GM21390 (cell line): Measurements from ENCODE around the gene RGS3.

ENCODE experiments used
- ATAC-seq: cut with Tn5 transposase; IDR thresholded peaks from one replicate; pipeline ENCODE4 v1.9.1; 2021; ENCODE audit not compliant: unreplicated experiment

Gene RGS3

DNA sequence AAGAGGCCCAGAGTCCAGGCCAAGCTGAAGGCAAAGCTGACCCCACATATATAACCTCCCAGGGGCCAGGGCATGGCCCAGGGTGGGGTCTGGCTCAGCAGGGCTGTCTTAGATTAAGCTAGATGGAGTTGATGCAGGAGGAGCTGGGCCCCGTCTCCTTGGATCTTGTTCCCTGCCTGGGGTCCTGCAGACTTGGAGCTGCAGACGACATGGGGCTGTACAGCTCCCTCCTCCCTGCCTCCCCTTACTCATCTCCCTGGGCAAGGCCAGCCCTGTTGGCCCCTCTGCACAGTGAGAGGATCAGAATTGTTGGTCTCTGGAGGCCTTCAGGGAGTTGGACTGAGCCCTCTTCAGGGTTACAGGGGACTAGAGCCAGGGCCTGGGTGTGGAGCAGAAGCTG, 134.9 kb downstream of the RGS3 start:
- ATAC-seq = no peak

DNA sequence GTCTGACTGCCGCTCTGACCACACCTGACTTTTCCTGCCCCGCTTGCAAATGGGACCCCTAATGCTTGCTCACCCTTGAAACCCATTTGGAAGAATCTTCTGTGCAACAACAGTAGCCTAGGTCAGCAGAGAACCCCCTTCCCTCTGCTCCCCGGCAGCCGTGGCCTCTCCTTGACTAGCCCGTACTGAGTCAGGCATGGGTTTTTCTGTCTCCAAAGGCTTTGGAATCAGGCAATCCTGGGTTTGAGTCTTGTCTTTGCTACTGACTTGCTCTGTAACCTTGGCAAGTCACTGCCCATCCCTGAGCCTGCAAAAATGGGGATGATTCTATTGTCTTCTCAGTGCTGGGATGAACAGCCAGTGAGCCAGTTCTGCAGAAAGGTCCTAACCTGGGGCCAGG, 135.4 kb downstream of the RGS3 start:
- no peak for ATAC-seq

DNA sequence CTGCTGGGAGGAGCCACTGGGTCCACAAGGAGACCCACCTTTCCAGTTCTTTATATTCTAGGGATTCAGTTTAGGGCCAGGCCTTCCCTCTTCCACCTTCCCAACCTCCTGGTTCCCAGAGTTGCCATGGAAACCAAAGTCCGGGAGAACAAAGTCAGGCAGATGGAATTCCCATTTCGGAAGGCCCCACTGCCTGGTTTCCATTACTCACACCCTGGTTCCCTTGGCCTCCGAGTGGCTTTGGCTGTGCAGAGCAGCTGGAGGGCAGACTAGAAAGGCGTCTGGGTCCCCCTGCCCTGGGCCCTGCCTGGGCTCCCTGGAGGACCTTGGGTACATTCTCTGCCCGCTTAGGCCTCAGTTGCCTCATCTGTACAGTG, 136.1 kb downstream of the RGS3 start:
- ATAC-seq = no peak

DNA sequence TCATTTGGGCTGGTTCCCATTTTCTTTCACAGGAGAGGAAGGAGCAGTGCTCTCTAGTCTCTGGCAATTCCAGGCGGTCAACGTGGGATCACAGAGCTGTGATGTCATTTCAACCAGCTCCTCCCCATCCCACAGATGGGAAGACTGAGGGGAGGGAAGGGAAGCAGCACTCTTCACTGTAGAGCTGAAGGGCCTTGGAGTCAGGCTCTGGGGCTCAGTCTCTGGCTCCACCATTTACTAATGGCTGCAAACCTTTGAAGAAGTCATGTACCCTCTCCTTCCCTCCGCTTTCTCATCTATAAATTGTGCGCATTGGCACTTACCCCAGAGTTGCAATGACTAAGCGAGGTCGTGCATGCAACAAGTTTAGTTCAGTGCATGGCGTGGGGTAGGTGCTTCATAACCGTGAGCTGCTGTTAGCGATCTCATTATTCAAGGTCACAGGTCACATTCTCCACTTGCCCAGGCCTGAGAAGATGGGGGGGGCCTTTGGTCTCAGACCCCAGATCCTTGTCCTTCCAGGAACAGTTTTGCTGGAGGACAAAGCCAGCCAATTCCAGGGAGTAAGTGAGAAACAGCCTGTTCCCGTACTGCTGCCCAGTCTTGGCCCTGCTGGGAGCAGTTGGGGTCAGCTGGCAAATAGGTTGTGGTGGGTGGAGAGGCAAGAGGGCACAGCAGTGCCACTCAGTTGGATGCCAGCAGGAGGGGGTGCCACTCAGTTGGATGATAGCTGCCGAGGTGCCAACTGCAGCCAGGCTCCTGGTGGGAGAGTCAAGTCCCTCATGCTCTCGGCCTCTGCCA, 136.7 kb downstream of the RGS3 start:
- ATAC-seq = no peak

DNA sequence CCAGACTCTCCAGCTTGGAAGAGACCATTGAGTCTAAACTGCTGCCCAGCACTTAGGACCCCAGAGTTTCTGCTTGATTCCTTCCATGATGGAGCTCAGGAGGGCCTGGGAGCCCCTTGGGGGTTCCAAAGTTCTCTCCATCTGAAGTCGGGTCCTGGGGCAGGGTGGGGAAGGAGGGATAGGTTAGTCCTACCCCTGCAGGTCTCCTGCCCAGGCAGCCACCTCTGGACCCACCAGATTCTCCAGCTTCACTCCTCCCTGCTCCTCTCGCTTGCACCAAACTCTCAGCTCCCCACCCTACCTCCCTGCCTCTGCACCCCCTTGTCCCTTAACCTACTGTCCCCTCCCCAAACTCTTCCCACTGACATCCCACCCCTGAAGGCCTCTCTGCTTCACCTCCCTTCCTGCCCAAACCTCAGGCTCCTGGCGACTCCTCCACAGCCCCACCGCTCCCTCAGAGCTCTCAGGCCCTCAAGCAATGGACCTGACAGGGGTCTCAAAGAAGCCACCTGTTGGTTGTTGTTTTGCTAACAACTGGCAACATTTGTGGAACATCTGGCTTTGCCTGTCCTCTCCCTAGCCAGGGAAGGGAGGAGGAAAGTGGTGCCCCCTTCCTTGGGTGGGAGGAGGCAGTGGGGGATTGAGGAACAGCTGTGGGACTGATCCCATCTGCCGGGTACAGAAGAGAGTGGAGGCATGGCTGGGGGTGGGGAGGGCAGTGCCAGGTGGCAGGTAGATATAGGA, 137.5 kb downstream of the RGS3 start:
- no peak for ATAC-seq

DNA sequence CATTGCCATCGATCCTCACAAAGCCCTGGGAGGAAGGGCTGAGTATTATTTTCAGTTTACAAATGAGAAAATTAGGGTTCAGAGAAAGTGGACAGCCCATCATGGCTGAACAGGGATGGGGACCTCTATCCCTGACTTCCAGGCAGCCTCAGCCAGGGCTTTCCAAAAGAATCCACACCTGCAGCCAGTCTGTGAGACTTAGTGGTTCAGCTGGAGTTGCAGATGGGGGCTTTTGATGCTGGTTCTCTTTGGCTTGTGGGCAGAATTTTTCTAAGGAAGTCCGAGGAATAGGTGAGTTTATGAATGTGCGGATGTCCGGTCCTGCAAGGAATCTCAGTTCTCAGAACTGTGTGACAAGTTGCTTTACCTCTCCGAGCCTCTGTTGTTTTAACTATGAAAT, 138.1 kb downstream of the RGS3 start:
- no peak for ATAC-seq

DNA sequence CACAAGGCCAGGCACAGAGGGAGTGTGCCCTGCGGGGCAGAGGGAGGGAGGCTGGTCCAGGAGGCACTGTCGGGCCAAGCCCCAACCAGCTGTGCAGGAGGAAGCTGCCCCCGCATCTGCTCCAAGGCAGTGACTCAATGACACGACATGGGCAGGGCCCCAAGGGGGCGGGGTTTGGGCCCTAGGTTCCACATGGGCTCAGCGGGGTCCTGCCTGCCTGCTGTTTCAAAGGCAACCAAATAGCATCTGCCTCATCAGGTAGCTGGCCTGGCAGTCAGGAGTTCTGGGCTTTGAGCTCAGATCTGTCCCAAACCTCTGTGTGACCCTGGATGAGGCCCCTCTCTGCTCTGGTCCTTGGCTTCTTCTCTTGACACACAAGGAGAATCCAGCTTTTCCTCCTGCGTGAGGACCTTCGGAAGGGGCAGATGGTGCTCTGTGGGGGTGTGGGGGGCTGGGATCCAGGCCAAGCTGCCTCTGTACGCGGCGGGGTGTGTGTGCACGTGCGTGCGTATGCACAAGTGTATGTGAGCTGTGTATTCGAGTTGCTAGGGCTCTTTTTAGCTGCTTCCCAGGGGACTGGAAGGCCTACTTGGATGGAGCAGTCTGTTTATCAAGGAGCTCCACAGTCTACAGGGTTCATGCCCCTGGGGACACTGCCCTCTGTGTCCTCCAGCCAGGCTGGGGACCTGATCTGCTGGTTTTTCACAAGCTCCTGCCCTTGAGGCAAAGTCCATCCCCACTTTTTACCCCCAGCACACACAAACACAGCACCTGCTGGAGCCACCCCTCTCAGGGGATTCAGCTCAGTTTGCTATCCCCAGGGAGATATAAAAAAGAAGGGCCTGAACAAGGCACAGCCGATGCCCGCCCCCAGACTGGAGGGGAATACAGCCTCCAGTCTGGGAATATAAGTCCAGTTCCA, 138.9 kb downstream of the RGS3 start:
- ATAC-seq = peak; percentile 84

DNA sequence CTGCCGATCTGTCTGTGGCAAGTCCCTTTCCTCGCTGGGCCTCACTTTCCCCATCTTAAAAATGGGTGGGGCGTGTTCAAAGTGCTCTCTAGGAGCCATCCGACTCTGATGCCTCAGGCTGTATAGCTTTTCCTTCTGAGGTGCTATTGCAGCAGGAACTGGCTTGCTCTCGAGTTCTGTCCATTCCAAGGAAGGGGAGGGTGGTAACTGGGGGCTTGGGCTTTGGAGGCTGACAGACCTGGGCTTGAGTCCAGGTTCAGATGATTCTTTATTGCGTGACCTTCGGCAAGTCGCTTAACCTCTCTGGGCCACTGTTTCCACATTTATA, 139.5 kb downstream of the RGS3 start:
- no peak for ATAC-seq

DNA sequence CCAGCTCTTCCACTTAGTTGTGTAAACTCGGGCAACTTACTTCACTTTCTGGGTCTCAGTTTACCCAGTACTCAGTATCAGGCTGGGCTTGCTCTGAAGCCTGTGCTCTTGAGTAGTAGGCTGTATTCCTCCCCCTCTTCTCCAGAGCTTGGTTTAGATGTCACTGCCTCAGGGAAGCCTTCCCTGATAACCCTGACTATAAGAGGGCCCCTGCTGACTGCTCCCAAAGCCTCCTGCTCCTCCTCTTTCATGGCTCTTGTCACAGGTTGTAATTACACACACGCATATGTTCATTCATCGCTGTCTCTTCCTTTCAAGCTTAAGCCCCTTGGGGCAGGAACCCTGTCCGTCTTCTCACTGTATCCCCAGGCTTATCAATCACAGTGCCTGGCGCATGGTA, 140.2 kb downstream of the RGS3 start:
- ATAC-seq = no peak

DNA sequence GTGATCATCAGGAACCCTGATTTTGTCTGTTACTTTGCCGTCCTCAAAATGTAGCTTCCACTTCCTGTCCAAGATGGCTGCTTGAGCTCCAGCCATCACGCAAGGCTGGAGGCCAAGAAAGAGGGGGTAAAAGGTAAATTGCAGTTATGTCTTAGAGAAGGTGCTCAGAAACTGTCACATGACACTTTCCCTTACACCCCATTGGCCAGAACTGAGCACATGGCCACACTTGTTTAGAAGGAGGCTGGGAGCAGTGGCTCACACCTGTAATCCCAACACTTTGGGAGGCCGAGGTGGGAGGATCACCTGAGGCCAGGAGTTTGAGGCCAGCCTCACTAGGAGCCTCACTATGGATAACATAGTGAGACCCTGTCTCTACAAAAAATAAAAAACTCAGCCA, 140.9 kb downstream of the RGS3 start:
- ATAC-seq = no peak

DNA sequence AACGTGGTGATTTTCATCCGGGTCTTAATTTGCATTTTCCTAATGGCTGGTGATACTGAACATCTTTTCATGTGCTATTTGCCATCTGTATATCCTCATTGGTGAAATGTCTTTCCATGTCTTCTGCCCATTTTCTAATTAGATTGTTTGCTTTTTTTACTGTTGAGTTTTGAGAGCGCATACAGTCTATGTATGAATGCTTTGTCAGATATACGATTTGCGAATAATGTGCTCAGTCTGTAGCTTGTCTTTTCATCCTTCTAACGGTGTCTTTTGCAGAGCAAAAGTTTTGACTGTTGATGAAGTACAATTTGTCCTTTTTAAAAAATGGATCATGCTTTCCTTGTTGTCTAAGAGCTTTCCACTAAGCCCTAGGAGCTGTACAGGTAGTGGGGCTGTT, 143.0 kb downstream of the RGS3 start:
- ATAC-seq = no peak

DNA sequence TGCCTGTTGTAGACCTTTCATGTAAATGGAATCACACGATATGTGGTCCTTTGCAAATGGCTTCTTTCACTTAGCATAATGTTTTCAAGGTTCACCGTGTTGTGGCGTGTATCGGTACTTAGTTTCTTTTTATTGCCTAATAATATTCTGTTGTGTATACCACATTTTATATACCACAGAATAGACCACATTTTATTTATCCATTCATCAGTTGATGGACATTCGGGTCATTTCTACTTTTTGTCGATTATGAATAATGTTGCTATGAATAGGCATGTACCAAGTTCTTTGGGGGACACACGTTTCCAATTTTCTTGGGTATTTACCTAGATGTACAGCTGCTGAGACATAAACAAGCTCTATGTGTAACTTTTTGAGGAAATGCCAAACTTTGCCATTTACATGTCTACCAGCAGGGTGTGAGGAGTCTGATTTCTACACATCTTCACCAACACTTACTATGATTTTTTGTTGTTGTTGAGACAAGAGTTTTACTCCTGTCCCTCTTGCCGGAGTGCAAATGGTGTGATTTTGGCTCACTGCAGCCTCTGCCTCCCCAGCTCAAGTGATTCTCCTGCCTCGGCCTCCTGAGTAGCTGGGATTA, 144.7 kb downstream of the RGS3 start:
- no peak for ATAC-seq

DNA sequence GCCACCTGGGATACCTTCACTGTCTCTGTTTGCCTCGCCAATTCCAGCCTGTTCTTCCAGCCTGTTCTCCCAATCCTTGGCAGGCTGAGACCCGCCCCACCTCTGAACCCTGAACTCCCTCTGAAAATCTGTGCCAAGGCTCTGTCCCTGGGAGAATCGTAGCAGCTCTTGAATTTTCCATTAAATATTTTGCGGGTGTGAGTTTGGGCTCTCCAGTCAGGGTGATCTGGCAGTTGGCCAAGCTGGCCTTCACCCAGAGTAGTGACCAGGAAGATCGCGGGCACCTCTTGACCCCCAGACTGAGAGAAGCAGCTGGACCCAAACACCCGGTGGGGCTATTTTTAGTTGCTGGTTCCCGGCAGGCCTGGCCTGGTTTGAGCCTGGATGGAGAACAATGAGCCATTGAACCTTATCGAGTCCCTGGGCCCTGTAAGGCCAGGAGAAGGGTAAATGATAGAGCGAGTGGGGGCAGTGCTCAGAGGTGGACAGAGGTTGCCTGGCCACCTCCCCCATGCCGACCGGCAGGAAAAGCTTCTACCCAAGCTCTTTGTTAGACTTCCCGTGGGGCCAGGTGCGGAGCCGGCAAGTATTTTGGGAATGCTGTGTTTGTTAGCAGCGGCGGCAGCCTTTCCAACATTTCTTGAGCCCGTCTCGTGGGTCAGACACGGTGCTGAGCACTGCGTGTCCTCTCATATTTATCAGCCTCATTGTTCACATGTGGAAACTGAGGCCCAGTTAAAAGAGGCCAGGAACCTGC, 146.2 kb downstream of the RGS3 start:
- ATAC-seq = no peak

DNA sequence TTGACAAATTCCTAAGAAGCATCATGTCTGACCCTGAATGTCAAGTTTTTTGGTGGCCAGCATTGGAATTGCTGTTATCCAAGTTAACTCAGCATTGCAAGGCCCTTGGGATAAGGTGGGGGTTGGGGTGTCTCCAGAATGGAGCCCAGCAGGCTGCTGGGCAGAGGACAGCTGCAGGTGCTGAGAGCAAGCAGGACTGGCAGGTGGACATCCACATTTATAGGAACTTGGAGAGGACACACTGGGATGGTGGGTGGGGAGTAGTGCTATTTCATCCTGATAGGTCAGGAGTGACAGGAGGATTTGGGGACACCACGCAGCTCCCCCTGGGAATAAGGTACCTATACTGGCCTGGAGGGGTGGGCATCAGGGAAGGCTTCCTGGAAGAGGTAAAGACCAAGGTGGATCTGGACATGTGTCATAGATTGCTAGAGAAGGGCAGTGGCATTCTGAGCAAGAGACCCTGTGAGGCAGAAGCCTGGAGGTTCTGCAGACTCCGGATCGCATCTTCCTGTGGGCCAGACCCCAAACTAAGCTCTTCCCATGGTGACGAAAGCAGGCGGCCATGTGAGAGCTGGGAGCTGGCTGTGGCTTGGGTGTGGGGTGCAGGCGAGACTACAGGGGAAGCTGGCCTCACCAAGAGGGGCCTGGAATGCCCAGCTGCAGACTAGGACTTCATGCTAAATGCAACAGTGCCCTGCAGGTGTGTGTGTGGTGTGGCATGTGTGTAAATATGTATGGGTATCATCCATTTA, 148.1 kb downstream of the RGS3 start:
- ATAC-seq = no peak

DNA sequence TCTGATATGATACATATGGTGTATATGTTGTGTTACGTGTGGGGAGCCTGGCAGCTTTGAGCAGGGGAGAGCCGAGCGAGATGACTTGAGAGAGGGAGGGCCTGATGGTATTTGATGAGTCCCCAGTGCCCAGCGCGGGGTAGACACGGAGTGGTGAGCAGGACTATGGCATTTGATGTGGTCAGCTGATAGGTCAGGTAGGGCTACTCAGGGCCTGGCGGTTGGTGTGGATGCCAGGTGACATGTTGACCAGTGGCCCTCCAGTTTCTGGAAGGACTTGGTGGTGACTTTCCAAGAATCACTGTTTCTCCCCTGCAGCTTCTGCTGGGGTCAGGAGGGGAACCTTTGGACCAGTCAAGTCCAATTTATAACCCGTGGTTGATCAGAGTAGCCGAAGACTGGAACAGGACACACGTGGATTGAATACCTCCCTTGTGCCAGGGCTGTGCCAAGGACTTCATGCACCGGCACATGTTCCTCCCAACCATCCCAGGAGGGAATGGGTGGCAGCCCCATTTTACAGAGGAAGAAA, 148.8 kb downstream of the RGS3 start:
- no peak for ATAC-seq

DNA sequence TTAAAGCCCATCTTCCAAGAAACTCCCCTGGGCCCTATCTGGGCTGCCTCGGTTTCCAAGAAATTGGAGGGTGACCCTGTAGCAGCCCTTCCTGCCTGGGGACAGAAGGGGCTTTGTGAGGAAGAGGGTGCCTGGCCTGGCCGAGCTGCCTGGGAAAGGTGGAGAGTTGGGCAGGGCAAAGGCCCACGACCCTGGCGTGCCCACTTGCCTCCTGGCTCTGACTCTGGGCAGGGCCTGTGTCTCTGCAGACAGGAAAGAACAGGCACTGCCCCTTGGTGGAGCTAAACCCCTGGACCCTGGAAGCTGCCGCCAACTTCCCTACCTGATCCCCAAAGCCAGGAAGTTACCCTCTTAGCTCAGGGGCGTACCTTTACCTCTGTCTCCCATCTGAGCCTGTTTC, 149.3 kb downstream of the RGS3 start:
- ATAC-seq = no peak

DNA sequence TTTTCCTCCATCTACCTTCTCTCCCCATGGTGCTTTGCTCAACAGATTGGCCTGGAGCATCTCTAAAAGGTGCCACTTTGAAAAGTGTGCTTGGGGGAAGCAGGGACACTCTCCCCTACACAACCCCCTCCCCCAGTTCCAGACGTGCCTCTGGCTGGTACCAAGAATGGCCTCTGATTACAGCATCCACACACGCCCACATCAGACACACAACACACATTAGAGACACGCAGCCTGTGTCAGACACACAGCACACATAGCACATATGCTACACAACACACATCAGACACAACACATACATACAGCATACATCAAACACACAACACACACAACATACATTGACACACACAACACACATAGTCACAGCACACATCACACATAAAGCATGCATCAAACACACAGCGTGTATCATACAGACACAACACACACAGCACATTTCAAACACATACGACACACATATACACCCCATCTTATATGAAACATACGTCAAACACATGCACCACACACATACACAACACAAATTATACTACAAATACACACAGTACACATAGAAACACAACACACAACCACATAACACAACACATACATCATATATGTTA, 150.4 kb downstream of the RGS3 start:
- ATAC-seq = no peak

DNA sequence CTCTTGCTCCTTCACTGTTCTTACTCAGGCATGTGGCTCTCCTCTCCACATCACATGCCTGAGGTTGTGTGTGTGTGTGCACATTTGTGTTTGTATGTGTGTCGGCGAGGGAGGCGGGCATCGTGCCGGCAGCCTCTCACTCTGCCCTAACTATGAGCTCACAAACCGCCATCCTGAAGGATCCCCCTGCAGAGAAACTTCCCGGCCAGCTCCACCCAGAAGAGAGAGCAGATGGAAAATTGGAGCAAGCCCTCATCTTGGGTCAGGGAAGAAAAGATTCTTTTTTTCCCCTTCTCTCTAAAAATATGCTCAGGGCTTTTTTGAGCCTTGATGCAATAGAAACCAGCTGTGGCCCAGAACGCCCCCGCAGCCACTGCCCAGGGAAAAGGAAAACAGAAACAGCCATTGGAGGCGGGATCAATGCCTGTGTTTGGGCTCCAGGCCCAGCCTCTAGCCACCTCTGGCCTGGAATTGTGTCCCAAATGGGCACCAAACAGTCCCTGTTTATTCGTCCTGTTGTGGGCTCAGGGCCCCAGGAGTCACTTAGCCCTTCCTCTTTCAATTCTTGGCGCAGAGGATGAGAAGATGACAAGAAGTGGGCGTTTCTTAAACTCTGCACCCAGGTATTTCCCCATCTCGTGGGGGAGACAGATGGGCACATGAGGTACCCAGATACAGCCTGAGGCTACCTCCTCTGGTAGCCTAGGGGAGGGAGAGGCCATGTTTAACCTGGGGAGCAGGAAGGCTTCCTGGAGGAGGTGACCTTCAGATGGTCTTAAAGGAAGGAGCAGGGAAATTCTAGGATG, 151.5 kb downstream of the RGS3 start:
- peak; percentile 58 for ATAC-seq
